Measurements from ENCODE around the gene LPAR1. TPM values are rescaled to one million over a fixed set of nuclear protein-coding genes. Genes with fewer than 3 reads are reported as not detected.
"Not testable (repeated sequence)": the region's sequence is repeated elsewhere in the genome, so short reads cannot be mapped to it uniquely, and the experiment has no call there.

The LPAR1 gene
- 7.5 TPM for total RNA-seq

- peak; percentile 39 for ATAC-seq
Observed at GRCh38 chr9:111038331-111039230, at the start of gene LPAR1. LPAR1 (minus strand) TSS chr9:111038470; CDS start chr9:110972117, 66,353 bp downstream.

GRCh38 chr9:111078391-111079038 lies 40.2 kb upstream of the LPAR1 start:
- ATAC-seq, result no peak

- no peak for ATAC-seq
Observed at GRCh38 chr9:111076519-111076918, 38.2 kb upstream of the LPAR1 start.

- ATAC-seq, result no peak
Observed at GRCh38 chr9:111076042-111076441, 37.8 kb upstream of the LPAR1 start.

GRCh38 chr9:111074395-111074794 lies 36.1 kb upstream of the LPAR1 start:
- ATAC-seq, result no peak

GRCh38 chr9:111069183-111069582 lies 30.9 kb upstream of the LPAR1 start:
- ATAC-seq, result no peak

- no peak for ATAC-seq
Observed at GRCh38 chr9:111068771-111069170, 30.5 kb upstream of the LPAR1 start.

- no peak for ATAC-seq
Observed at GRCh38 chr9:111068383-111068730, 30.1 kb upstream of the LPAR1 start.

GRCh38 chr9:111066468-111066867 lies 28.2 kb upstream of the LPAR1 start:
- ATAC-seq, result no peak

- ATAC-seq, result no peak
Observed at GRCh38 chr9:111065414-111065813, 27.1 kb upstream of the LPAR1 start.

- no peak for ATAC-seq
Observed at GRCh38 chr9:111064160-111064837, 26.0 kb upstream of the LPAR1 start.

GRCh38 chr9:111063332-111063731 lies 25.1 kb upstream of the LPAR1 start:
- no peak for ATAC-seq

GRCh38 chr9:111058166-111058565 lies 19.9 kb upstream of the LPAR1 start:
- no peak for ATAC-seq

GRCh38 chr9:111056538-111056937 lies 18.3 kb upstream of the LPAR1 start:
- no peak for ATAC-seq

GRCh38 chr9:111052791-111053190 lies 14.5 kb upstream of the LPAR1 start:
- ATAC-seq, result no peak

GRCh38 chr9:111051400-111051799 lies 13.1 kb upstream of the LPAR1 start:
- no peak for ATAC-seq

GRCh38 chr9:111050819-111051218 lies 12.5 kb upstream of the LPAR1 start:
- ATAC-seq, result no peak

GRCh38 chr9:111047287-111047686 lies 9.0 kb upstream of the LPAR1 start:
- not testable (repeated sequence) for ATAC-seq

- no peak for ATAC-seq
Observed at GRCh38 chr9:111041902-111042301, 3.6 kb upstream of the LPAR1 start.

GRCh38 chr9:111040494-111040893 lies 2.2 kb upstream of the LPAR1 start:
- no peak for ATAC-seq

GRCh38 chr9:111039231-111039906 lies 1.1 kb upstream of the LPAR1 start:
- peak; percentile 50 for ATAC-seq

GRCh38 chr9:111037708-111038330 lies 451 bp downstream of the LPAR1 start:
- peak; percentile 39 for ATAC-seq
